ENCODE measurements around the gene PRRT3. TPM values are rescaled to one million over a fixed set of nuclear protein-coding genes. Genes with fewer than 3 reads are reported as not detected.
"Not testable (repeated sequence)": the region's sequence is repeated elsewhere in the genome, so short reads cannot be mapped to it uniquely, and the experiment has no call there.

PRRT3 gene
- total RNA-seq, 1 donor from 2014 or later, result 0.35 TPM

DNA sequence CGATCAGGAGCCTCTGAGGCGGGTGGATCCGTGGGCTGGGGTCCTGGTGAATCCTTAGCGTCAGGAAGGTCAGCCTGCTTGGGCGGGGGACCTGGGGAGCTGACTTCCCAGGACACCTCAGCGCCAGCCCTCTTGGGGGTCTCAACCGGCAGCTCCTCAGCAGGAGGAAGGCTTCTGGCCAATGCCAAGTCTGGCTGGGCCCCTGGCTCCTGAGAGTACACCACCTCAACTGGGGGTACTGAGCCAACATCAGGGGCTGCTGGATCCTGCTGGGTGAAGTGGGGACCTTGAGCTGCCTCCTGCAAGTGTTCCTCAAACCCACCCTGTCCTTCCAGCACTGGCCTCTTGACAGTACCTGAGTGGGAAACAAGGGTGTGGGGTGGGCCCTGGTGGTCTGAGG lies 3.1 kb downstream of the PRRT3 start:
- intact Hi-C loops (cut with micrococcal nuclease), result no loop called here
- ATAC-seq (no peak), DNase-seq (no peak)

DNA sequence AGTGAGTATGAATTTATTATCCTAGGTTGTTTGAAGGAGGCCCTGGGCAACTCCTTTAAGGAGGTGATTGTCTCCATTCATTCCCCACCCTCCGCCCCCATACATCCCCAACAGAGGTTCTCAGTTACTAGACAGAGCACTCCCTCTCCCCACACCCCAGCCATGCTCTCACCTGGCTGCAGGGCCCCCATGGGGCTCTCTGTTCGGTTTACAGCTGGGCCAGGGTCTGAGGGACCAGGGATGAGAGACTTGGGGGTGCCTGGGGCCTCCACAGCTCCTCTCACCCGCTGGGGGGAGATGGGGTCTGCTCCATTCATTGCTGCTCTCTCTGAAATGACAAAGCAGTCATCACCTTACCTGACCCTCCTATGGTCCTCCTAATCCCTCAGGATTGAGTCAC lies 3.6 kb downstream of the PRRT3 start:
- intact Hi-C loops (cut with micrococcal nuclease), result no loop called here
- DNase-seq, result no peak
- ATAC-seq, result no peak

DNA sequence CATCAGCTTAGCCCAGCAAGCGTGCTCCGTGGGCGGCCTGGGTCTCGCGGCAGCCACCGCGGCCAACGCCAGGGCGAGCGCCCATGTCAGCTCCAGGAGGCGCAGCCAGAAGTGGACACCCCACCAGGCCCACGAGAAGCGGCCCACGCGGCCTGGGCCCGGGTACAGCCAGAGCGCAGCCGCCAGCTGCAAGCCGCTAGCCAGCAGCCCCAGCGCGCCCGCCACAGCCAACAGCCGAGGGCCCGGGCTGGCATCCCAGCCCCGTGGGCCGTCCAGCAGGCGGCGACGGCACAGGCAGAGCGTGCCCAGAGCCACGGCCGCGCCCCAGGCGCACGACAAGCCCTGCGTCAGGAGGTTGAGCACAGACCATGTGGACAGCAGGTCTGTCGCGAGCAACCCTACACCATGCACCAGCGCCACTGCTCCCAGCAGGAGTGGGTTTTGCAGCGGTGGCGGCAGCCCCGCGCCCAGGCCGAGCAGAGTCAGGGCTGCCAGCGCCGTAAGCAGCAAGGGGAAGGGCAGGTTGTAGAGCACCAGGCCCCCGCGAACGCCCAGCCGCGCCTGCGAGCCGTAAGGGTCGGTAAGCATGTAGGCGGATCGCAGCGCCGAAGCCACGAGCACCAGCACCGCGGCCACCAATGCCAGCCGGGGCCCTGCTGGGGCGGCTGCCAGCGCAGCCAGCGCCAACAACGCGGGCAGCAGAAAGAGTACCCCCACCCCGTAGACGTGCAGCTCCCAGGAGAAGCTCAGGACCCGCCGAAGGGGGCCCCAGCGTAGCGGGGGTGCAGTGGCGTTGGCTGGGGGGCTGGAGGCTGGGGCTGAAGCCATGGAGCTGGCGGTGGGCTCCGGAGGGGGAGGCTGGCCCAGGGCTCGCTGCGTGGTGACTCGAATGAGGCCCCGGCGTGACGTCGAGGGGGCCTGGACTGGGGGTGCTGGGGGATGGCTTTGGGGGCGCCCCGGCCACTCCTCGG lies 4.9 kb downstream of the PRRT3 start:
- intact Hi-C loops (cut with micrococcal nuclease), result no loop called here
- ATAC-seq, result peak; percentile 86
- peak; percentile 85 for DNase-seq

DNA sequence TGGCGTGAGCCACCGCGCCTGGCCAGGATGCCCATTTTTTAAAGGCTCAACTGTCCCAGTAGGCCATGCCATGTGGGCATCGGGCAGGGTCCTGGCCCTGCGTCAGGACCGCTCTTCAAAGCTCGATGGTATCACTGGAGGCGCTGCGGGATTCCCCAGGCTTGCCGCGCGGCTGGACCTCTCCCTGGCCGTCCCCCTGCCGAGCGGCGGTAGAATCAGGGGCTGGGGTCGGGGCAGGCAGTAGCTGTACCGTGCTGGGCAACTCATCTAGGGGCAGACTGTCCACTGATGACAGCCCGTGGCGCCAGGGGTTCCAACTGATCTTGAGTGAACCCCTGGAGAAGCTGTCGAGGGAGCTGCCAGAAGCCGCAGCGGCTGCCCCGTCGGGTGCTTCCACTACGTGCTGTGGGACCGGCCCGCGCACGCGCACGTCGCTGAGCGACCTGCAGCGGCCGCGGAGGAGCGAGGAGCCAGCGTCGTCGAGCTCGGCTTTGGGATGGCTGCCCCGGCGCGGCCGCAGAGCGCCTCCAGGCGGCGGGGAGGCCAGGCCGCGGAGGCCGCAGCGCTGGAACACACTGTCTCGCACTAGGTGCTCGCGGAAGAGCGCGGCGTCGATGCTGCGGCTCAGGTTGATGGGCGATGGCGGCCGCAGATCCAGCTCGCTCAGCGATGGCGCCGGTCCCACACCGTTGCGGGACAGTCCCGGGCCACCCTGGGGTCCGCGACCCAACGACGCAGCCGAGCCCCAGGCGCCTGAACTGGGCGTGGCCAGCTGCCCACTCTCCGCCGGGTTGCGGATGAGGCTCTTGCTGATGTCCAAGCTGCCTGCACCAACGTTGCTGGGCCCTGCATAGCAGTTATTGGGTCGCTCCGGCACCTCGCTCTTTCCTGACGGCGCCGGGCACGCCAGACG lies 5.8 kb downstream of the PRRT3 start:
- peak; percentile 94 for DNase-seq
- peak; percentile 90 for ATAC-seq
- intact Hi-C loops (cut with micrococcal nuclease), result no loop called here

DNA sequence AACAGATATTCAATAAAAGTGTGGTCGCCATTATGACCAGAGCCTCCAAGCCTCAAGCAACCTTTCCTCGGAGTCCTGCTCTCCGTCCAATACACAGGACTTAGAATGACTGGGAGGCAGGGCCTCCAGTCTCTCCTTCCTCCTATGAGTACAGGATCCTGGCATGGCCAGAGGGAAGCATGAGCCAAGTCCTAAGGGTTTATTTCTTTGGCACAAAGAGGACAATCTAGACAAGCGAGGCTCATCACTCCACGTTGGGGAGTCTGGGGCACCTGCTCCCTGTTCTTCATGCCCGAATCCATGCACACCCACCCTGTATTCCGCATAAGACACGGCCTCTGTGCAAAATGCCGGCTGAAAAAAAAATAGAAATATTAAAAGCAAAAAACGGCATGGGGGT lies 6.8 kb downstream of the PRRT3 start:
- DNase-seq (no peak), ATAC-seq (no peak)
- intact Hi-C loops (cut with micrococcal nuclease), result no loop called here

DNA sequence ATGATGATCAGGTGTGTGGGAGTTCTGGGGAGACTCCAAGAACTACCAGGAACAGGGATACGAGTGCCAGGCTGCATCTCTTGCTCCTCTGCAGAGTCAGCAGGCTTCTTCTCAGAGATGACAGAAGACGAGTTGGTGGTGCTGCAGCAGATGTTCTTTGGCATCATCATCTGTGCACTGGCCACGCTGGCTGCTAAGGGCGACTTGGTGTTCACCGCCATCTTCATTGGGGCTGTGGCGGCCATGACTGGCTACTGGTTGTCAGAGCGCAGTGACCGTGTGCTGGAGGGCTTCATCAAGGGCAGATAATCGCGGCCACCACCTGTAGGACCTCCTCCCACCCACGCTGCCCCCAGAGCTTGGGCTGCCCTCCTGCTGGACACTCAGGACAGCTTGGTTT lies 7.9 kb downstream of the PRRT3 start:
- DNase-seq (no peak), ATAC-seq (no peak)
- intact Hi-C loops (cut with micrococcal nuclease), result no loop called here

DNA sequence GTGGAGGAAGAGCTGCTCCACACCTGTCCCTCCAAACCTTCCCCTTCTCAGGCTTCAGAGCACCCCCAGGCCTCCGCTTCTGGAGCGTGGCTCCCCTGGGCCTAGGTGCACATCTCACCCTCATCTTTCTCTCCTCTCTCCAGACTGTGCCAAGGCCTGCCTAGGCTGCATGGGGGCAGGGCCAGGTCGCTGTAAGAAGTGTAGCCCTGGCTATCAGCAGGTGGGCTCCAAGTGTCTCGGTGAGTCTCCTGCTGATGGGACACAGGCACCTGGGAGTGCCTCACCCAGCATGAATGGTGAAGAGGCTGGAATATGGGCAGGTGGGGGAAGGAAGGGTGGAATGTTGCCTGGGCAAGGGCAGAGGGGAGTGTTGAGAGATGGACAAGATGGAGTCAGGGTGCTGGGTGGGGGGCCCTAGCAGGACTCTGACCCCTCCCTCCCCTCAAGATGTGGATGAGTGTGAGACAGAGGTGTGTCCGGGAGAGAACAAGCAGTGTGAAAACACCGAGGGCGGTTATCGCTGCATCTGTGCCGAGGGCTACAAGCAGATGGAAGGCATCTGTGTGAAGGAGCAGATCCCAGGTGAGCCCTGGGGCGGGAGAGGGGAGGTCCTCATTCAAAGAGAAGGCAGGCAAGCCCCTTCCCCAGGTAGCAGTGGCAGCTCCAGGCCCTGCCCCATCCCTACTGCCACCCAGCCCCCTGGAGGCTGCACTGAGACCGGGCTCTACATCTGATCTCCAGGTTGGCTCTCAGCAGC lies 9.1 kb downstream of the PRRT3 start:
- DNase-seq, result no peak
- no peak for ATAC-seq
- intact Hi-C loops (cut with micrococcal nuclease), result no loop called here

DNA sequence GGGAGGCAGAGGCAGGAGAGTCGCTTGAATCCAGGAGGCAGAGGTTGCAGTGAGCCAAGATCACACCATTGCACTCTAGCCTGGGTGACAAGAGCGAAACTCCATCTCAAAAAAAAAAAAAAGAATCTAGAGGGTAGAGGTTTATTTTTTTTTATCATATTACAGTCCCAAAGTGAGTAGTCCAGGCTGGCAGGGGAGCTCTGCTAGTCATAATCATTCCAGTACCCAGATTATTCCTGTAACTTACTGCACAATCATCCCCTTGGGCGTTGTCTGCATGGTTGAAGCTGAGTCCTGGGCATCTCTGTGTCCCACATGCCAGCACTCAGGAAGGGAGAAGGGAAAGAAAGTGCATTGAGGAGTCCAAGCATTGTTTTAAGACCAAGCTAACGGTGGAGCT lies 10.0 kb downstream of the PRRT3 start:
- intact Hi-C loops (cut with micrococcal nuclease), result no loop called here

DNA sequence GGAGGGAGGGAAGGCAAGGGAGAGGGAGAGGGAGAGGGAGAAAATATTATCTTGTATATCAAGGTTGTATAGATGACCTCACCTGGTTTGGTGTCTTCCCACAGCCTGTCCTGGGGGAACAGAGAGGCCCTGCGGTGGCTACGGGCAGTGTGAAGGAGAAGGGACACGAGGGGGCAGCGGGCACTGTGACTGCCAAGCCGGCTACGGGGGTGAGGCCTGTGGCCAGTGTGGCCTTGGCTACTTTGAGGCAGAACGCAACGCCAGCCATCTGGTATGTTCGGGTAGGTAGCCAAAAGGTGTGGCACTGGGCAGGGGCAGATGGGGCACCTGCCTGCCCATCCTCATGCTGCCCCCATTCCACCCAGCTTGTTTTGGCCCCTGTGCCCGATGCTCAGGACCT lies 11.5 kb downstream of the PRRT3 start:
- ATAC-seq, result no peak
- no peak for DNase-seq
- intact Hi-C loops (cut with micrococcal nuclease), result no loop called here

More for the DNA sequence above, 10.0 kb downstream of the PRRT3 start:
- DNase-seq (no peak), ATAC-seq (no peak)

DNA sequence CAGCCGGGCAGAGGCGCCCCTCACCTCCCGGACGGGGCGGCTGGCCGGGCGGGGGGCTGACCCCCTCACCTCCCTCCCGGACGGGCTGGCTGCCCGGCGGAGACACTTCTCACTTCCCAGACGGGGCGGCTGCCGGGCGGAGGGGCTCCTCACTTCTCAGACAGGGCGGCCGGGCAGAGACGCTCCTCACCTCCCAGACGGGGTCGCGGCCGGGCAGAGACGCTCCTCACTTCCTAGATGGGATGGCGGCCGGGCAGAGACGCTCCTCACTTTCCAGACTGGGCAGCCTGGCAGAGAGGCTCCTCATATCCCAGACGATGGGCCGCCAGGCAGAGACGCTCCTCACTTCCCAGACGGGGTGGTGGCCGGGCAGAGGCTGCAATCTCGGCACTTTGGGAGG lies 12.3 kb downstream of the PRRT3 start:
- ATAC-seq; DNase-seq; intact Hi-C loops (cut with micrococcal nuclease): not testable (repeated sequence)

DNA sequence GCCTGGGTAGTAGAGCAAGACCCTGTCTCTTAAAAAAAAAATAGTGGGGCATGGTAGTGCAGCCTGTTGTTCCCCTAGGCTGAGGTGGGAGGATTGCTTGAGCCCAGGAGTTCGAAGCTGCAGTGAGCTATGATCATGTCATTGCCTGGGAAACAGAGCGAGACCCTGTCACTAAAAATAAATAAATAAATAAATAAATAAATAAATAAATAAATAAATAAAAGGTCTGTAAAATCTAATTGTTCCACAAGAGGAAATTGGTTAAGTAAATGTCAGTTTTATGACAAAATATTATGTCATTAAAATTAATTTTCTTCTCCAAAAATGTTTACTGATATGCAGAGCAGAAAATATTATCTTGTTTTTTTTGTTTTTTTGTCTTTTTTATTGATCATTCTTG lies 13.2 kb downstream of the PRRT3 start:
- DNase-seq, result no peak
- intact Hi-C loops (cut with micrococcal nuclease), result no loop called here
- ATAC-seq, result no peak

DNA sequence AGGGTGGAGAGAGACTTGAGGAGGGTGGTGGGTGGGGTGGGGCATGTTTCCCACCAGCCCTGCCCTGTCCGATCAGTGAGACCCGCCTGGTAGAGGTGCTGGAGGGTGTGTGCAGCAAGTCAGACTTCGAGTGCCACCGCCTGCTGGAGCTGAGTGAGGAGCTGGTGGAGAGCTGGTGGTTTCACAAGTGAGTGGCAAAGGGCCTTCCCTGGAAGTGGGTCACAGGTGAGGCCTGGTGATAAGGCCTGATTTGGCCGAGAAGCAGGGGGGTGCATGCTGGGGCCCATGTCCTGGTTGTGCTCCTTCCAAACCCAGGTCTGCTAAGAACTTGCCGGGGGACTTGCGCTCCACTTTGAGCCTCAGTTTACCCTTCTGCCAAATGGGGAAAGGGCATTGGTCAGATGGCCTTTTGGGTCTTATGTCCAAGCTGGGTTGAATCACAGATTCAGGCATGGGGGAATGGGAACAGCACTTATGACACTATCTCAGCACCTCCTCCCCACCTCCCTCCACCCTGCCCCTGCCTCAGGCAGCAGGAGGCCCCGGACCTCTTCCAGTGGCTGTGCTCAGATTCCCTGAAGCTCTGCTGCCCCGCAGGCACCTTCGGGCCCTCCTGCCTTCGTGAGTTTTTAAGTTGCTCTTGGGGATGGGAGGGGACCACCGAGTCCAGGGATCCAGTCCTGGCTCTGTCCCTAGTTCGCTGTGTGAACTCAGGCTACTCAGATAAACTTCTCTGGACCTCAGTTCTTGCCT lies 14.5 kb downstream of the PRRT3 start:
- DNase-seq, result no peak
- intact Hi-C loops (cut with micrococcal nuclease), result no loop called here
- no peak for ATAC-seq

DNA sequence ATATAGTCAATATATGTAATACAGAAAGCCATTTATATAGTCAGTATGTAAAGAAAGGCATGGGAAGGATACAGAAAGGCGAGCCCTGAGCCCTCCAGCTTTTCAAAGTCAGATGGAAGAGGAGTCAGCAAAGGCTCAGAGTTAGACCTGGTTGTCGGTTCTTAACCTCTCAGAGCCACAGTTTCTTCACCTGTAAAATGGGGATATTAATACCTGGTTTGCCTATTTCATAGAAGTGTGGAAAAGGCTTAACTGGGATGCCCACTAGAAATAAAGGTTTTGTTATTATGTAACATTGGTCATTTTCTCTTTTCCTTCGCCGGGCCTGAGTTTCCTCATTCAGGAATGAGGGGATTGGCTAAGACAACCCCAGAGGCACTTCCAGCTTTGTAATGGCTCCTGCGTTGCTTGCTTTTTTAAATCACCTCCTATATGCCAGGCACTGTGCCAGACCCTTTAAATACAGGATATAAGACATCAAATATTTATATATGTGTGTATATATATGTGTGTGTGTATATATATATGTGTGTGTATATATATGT lies 16.2 kb downstream of the PRRT3 start:
- no peak for DNase-seq
- intact Hi-C loops (cut with micrococcal nuclease), result no loop called here
- ATAC-seq, result no peak

DNA sequence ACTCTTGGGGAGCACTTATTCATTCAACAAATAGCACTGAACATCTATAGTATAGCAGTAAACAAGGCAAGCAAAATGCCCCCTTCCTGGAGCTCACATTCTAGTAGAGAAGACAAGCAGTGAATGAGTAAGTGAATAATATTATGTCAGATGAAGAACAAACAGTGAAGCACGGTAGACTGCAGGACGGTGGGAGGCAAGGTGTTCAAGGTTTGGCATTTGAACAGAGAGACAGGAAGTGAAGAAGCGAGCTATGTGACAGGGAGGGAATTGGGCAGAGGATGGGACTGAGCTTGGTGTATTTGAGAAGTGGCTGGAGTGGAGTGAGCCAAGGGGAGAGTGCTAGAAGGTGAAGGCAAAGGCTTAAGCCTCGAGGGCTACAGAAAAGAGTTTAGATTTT lies 17.2 kb downstream of the PRRT3 start:
- ATAC-seq (no peak), DNase-seq (no peak)
- intact Hi-C loops (cut with micrococcal nuclease), result no loop called here

DNA sequence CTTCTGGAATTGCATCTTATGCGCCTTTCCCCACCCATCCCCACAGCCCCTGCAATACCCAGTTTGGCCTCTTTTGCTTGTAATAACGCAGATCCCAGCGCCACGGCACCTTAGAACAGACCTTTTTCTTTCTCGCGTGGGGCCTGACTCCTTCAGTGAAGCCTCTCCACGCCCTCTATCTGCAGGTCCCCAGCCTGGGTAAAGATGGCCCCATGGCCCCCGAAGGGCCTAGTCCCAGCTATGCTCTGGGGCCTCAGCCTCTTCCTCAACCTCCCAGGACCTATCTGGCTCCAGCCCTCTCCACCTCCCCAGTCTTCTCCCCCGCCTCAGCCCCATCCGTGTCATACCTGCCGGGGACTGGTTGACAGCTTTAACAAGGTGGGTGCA lies 18.0 kb downstream of the PRRT3 start:
- intact Hi-C loops (cut with micrococcal nuclease), result no loop called here
- DNase-seq (no peak), ATAC-seq (no peak)

DNA sequence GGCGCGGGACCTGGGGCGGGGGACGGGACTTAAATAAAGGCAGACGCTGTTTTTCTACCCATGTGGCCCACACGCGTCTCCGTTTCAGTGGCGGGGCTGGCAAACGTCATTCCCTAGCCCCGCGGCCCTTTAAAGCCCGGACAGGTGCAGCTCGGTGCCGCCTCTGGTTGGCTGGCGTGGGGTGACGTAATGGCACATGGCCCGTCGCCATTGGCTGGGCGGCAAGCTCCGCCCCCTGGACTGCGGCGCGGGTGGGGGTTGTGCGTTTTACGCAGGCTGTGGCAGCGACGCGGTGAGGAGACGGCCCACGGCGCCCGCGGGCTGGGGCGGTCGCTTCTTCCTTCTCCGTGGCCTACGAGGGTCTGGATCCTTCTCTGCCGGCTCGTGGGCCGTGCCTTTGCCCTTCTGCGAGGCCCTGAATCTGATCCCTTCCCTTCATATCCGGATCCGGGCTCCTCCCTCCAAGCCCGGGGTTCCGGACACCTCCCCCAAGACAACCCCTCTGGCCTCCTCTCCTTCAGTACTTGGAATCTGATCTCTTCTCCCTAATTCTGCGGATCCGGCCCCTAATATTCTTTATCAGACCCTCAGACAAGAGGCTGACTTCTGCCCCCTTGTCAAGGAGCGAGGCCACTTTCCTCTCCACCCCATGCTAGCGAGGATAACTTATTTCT lies 18.5 kb downstream of the PRRT3 start, which contains the start of gene CRELD1:
Gene CRELD1, plus strand, starts transcription at position 274 of the 674 bp plus-strand sequence. CDS start 605 bp downstream, outside the sequence.
- DNase-seq (peak; percentile 98), ATAC-seq (peak; percentile 96)
- intact Hi-C loops (cut with micrococcal nuclease), result no loop called here

DNA sequence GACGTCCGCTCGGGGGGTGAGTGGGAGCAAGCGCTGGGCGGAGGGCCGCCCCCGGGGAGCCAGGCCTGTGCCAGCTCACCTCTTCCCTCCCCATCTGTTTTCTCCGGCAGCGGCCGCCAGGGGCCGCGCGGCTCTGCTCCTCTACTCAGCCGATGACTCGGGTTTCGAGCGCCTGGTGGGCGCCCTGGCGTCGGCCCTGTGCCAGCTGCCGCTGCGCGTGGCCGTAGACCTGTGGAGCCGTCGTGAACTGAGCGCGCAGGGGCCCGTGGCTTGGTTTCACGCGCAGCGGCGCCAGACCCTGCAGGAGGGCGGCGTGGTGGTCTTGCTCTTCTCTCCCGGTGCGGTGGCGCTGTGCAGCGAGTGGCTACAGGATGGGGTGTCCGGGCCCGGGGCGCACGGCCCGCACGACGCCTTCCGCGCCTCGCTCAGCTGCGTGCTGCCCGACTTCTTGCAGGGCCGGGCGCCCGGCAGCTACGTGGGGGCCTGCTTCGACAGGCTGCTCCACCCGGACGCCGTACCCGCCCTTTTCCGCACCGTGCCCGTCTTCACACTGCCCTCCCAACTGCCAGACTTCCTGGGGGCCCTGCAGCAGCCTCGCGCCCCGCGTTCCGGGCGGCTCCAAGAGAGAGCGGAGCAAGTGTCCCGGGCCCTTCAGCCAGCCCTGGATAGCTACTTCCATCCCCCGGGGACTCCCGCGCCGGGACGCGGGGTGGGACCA lies 19.2 kb downstream of the PRRT3 start:
- DNase-seq (peak; percentile 90), ATAC-seq (peak; percentile 83)
- intact Hi-C loops (cut with micrococcal nuclease), result no loop called here
